Heart right ventricle (tissue), 16 donors: ENCODE data around the gene LRFN5. TPM values are rescaled to one million over a fixed set of nuclear protein-coding genes. Genes with fewer than 3 reads are reported as not detected.
A peak's percentile ranks its signal among the peaks of the same experiment; 100 is the strongest.
"Not testable (repeated sequence)": the region's sequence is repeated elsewhere in the genome, so short reads cannot be mapped to it uniquely, and the experiment has no call there.

Source experiments
- ATAC-seq, 8 donors: fragments of 200-7000 bp; cut with Tn5 transposase; one replicate each; pipeline ENCODE4 v1.9.1; 2020; ENCODE audit warnings: mild to moderate bottlenecking in 8 of 8, moderate library complexity in 8 of 8, moderate number of reproducible peaks in 1 of 8
- DNase-seq, 2 donors: peaks; one replicate each; pipeline ENCODE4 v3.0.0-alpha.2; 2020
- H3K27ac ChIP-seq, 10 donors: fragments of 200-600 bp; sonication (generic) in 2 of 10; one replicate each; pipeline versions ENCODE4 v1.5.0 to v1.8.0; 2020 to 2022; ENCODE audit warnings: mild to moderate bottlenecking in 3 of 10
- H3K27me3 ChIP-seq, 7 donors: fragments of 200-600 bp; one replicate each; pipeline ENCODE4 v1.8.0; 2021 to 2022; ENCODE audit warnings: mild to moderate bottlenecking in 2 of 7
- H3K36me3 ChIP-seq, 9 donors: fragments of 200-600 bp; sonication (generic) in 1 of 9; one replicate each; pipeline versions ENCODE4 v1.5.0 to v1.8.0; 2020 to 2022; ENCODE audit warnings: mild to moderate bottlenecking in 2 of 9
- H3K4me1 ChIP-seq, 9 donors: fragments of 200-600 bp; sonication (generic) in 1 of 9; one replicate each; pipeline versions ENCODE4 v1.5.0 to v1.8.0; 2020 to 2022; ENCODE audit warnings: mild to moderate bottlenecking in 4 of 9
- H3K4me3 ChIP-seq, 10 donors: fragments of 200-600 bp; sonication (generic) in 2 of 10; one replicate each; pipeline versions ENCODE4 v1.5.0 to v1.8.0; 2020 to 2022; ENCODE audit warnings: mild to moderate bottlenecking in 7 of 10, moderate library complexity in 2 of 10
- H3K9me3 ChIP-seq, 11 donors: fragments of 200-600 bp in 10 of 11; sonication (generic) in 2 of 11; one replicate each; pipeline versions ENCODE4 v1.5.0 to v1.8.0; 2013 to 2022; ENCODE audit warnings: mild to moderate bottlenecking in 2 of 11, control low read depth in 1 of 11, moderate library complexity in 1 of 11
- CTCF ChIP-seq, 9 donors: fragments of 200-600 bp; sonication (generic) in 2 of 9; IDR thresholded peaks; one replicate each; pipeline versions ENCODE4 v1.5.0 to v1.8.0; 2021 to 2022; ENCODE audit warnings: antibody characterized with exemption in 9 of 9, mild to moderate bottlenecking in 5 of 9, moderate library complexity in 1 of 9
- WGBS, 2 donors: extraction: QIAGEN DNeasy Blood & Tissue Kit; methylation state at CpG; one replicate each; pipeline ENCODE4 v1.1.7; 2013; ENCODE audit warnings: inconsistent platforms in 1 of 2; 5-methylcytosine and 5-hydroxymethylcytosine counted together
- intact Hi-C, 10 donors: fragments of 100-400 bp; cut with DNase I; formaldehyde crosslinking; loops; one replicate each; pipeline versions ENCODE4 v1.11.1 to v1.14.2; 2022
- polyA plus RNA-seq, 2 donors: library from polyadenylated mRNA; stranded (reverse); fragments of 200-250 nt; gene quantifications; one replicate each; pipeline ENCODE4 v1.2.3, GENCODE V29; 2013
- total RNA-seq, 10 donors: library from RNA; stranded (reverse); fragmentation: NEBNext Ultra II Directional in 3 of 10; extraction: Animal tissue kit (Norgen Biotek cat#: 25700) in 3 of 10; gene quantifications; one replicate each; pipeline versions ENCODE4 v1.2.1 to v1.2.4, GENCODE V29; 2021 to 2023
- donor health status: Arrhythmogenic right ventricular cardiomyopathy.
- donor health status: ischemic (EF 13 %, LVEDD 7.1; RV severe dilation, severe dysfunction).
- donor health status: healthy with polysubstance abuse.
- donor health status: DM: no; HTN: yes; CAD: no.
- donor health status: DM: no; HTN: no; CAD: no.
- donor health status: ischemic (EF 25% LVEDD 6.9; RV normal size, moderate dysfunction).
- donor health status: ischemic (EF 25% LVEDD 5.7; RV mildly dilated, moderate dysfunction).
- donor health status: healthy.
- donor health status: DM: yes; HTN: yes; CAD: no.
- donor health status: Ischemic cardiomyopathy.
- donor health status: ischemic (EF 35%, LVEDD 5.7; RV mildly dilated, moderate dysfunction).
- donor health status: nonischemic (EF 11% LVEDD 7.7; RV severe dilation, severe dysfunction).
- donor health status: DM: yes; HTN: yes; CAD: no.
- donor health status: PGD.
- donor health status: ischemic (EF 29% LVEDD 5.4; RV normal size, mild dysfunction).
- donor health status: nonischemic (EF 23%, LVEDD 6.1; RV moderate dilation, normal function).

LRFN5 gene
- total and polyA plus RNA-seq, 12 donors = 0.13 to 1.5 (median 0.49) TPM; not detected in 1

DNA sequence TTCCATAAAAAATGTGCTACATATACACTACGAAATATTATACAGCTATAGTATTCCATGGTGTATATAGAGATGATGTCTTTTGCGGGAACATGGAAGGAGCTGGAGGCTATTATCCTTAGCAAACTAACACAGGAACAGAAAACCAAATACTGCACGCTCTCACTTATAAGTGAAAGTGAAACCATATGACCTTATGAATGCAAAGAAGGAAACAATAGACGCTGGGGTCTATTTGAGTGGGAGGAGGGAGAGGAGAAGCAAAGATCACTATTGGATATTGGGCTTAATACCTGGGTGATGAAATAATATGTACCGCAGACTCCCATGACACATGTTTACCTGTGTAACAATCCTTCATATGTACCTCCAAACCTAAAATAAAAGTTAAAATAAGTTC, 142.8 kb downstream of the LRFN5 start:
- no peaks in the 10 kb centered on the region for H3K36me3 ChIP-seq
- no peaks in the 10 kb centered on the region for H3K27me3 ChIP-seq
- H3K4me3 ChIP-seq = peak overlapping the region in 8 of 10 donors; percentile 12 to 45 (median 38)
- H3K9me3 ChIP-seq = peaks cover 0 to 14% (median 0%) of the 10 kb centered on the region in 11 donors
- no peak overlapping the region for H3K27ac ChIP-seq
- WGBS, 2 donors = 51 to 63% methylated on average over 5 of the region's 5 CpGs
- TF ChIP-seq CTCF (IDR thresholded peaks at IDR 0.05) = no peak
- H3K4me1 ChIP-seq = no peaks in the 10 kb centered on the region
- no peak for DNase-seq
- intact Hi-C loops = no loop called here
- ATAC-seq = peak in 2 of 8 donors; percentile 25 to 29

- H3K27ac ChIP-seq, H3K36me3 ChIP-seq, H3K4me3 ChIP-seq, ATAC-seq, H3K27me3 ChIP-seq, DNase-seq, intact Hi-C loops, H3K4me1 ChIP-seq: not testable (repeated sequence)
- H3K9me3 ChIP-seq = peaks cover 0 to 14% (median 0%) of the 10 kb centered on the region in 11 donors
- WGBS, 2 donors = 63 to 80% methylated on average over 4 of the region's 4 CpGs
Measured at GRCh38 chr14:41750575-41750974, 143.9 kb downstream of the LRFN5 start.

- no peak for ATAC-seq
- DNase-seq = no peak
- TF ChIP-seq CTCF (IDR thresholded peaks at IDR 0.05) = no peak
- peaks cover 0 to 9% (median 0%) of the 10 kb centered on the region in 11 donors for H3K9me3 ChIP-seq
- H3K36me3 ChIP-seq = no peaks in the 10 kb centered on the region
- intact Hi-C loops = no loop called here
- H3K4me1 ChIP-seq = no peaks in the 10 kb centered on the region
- 82 to 96% methylated on average over 1 of the region's 1 CpG for WGBS, 2 donors
- H3K4me3 ChIP-seq = no peak overlapping the region
- no peak overlapping the region for H3K27ac ChIP-seq
- no peaks in the 10 kb centered on the region for H3K27me3 ChIP-seq
Measured at GRCh38 chr14:41758011-41758665, 151.5 kb downstream of the LRFN5 start.

GRCh38 chr14:41761204-41761603, 154.5 kb downstream of the LRFN5 start:
- DNase-seq (no peak), ATAC-seq (no peak)
- H3K27me3 ChIP-seq = no peaks in the 10 kb centered on the region
- peaks cover 0 to 9% (median 0%) of the 10 kb centered on the region in 11 donors for H3K9me3 ChIP-seq
- H3K4me3 ChIP-seq = no peak overlapping the region
- no peaks in the 10 kb centered on the region for H3K36me3 ChIP-seq
- no peak overlapping the region for H3K27ac ChIP-seq
- intact Hi-C loops = no loop called here
- WGBS, 2 donors = 77 to 79% methylated on average over 2 of the region's 2 CpGs
- TF ChIP-seq CTCF (IDR thresholded peaks at IDR 0.05) = no peak
- H3K4me1 ChIP-seq = no peaks in the 10 kb centered on the region

- intact Hi-C loops = no loop called here
- peaks cover 0 to 6% (median 0%) of the 10 kb centered on the region in 11 donors for H3K9me3 ChIP-seq
- TF ChIP-seq CTCF (IDR thresholded peaks at IDR 0.05) = no peak
- no peaks in the 10 kb centered on the region for H3K36me3 ChIP-seq
- no peak overlapping the region for H3K27ac ChIP-seq
- WGBS, 2 donors = 64 to 66% methylated on average over 5 of the region's 5 CpGs
- H3K4me1 ChIP-seq = no peaks in the 10 kb centered on the region
- no peak overlapping the region for H3K4me3 ChIP-seq
- no peaks in the 10 kb centered on the region for H3K27me3 ChIP-seq
- DNase-seq = no peak
- ATAC-seq = no peak
Measured at GRCh38 chr14:41766772-41767171, 160.1 kb downstream of the LRFN5 start.
